Breast epithelium (tissue), 3 donors: ENCODE measurements around the gene RASL10B.

Source experiments
- POLR2A ChIP-seq: fragments of 450-650 bp; IDR thresholded peaks from one replicate; pipeline ENCODE4 v1.6.1; 2016; ENCODE audit warnings: antibody characterized with exemption, mild to moderate bottlenecking, moderate library complexity
- POLR2AphosphoS5 ChIP-seq, 3 donors: sonication (generic); formaldehyde crosslinking; IDR thresholded peaks; one replicate each; pipeline ENCODE4 v1.6.1; 2017; ENCODE audit warnings: antibody characterized with exemption in 3 of 3
- TF ChIP-seq, protein P1 (sequence below), 3 donors: fragments of 450-650 bp; IDR thresholded peaks; one replicate each; pipeline ENCODE4 v1.5.1; 2016 to 2017; ENCODE audit warnings: antibody characterized with exemption in 3 of 3, mild to moderate bottlenecking in 3 of 3, moderate library complexity in 3 of 3

DNA sequence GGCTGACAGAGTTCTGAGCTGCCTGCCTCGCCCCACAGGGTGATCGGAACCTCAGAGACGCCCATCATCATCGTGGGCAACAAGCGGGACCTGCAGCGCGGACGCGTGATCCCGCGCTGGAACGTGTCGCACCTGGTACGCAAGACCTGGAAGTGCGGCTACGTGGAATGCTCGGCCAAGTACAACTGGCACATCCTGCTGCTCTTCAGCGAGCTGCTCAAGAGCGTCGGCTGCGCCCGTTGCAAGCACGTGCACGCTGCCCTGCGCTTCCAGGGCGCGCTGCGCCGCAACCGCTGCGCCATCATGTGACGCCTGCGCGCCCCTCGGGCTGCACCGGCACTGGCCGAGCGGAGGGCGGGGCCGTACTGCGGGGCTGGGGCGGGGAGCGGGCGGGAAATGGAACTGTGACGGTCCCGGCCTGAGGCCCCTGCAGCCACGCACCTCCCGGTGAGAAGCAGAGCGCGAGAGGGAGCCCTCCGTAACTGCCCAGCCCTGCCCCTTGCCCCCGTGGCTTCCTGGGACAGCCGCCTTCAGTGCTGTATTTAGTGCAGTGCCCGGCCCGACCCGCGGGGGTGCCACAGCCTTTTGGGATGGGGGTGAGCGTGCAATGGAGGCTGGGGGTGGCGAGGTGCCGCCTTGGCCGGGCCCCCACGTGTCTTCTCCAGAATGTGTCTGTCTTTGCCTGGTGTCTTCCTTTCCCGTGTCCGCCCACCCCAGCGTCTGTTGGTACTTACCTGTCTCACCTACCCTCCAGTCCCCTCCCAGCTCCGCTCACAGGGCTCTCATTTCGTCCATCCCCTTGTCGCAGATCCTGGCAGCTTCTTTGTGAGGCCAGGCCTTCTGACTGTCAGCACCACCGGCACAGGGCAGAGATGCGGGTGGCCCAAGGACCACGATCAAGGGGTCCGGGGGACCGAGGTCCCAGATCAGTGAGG, 9.8 kb downstream of the RASL10B start:
- TF ChIP-seq, protein P1, sequence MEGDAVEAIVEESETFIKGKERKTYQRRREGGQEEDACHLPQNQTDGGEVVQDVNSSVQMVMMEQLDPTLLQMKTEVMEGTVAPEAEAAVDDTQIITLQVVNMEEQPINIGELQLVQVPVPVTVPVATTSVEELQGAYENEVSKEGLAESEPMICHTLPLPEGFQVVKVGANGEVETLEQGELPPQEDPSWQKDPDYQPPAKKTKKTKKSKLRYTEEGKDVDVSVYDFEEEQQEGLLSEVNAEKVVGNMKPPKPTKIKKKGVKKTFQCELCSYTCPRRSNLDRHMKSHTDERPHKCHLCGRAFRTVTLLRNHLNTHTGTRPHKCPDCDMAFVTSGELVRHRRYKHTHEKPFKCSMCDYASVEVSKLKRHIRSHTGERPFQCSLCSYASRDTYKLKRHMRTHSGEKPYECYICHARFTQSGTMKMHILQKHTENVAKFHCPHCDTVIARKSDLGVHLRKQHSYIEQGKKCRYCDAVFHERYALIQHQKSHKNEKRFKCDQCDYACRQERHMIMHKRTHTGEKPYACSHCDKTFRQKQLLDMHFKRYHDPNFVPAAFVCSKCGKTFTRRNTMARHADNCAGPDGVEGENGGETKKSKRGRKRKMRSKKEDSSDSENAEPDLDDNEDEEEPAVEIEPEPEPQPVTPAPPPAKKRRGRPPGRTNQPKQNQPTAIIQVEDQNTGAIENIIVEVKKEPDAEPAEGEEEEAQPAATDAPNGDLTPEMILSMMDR (IDR thresholded peaks at IDR 0.05): no peak
- TF ChIP-seq POLR2AphosphoS5 (IDR thresholded peaks at IDR 0.05): no peak
- TF ChIP-seq POLR2A: no peak
